Measurements from ENCODE around the gene INPP1.
A peak's percentile ranks its signal among the peaks of the same experiment; 100 is the strongest.

Gene INPP1

DNA sequence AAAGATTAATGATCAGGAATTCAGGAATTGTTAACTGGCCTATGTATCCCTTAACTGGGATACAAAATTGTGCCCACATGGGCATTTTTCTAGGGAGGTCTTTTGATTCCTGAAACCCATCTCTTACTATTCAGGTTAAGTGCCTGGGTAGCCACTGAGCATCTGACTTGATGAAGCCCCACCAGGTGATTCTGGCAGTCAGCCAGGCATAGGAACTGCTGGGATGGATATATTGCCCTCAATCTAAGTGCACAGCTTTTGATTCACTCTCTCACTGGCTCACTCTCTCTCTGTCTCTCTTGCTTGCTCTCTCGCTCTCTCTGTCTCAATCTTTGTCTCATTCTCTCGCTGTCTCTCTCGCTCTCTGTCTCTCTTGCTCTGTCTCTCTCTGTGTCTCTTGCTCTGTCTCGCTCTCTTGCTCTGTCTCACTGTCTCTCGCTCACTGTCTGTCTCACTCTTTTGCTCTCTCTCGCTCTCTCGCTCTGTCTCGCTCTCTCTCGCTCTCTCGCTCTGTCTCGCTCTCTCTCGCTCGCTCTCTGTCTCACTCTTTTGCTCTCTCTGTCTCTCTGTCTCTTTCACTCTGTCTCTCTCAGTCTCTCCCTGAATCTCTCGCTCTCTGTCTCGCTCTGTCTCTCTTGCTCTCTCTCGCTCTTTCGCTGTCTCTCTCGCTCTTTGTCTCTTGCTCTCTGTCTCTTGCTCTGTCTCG lies 22.3 kb downstream of the INPP1 start:
- no peak for DNase-seq

GRCh38 chr2:190366248-190366753 lies 22.9 kb downstream of the INPP1 start:
- DNase-seq: no peak

GRCh38 chr2:190367091-190367490 lies 23.7 kb downstream of the INPP1 start:
- DNase-seq: no peak

DNA sequence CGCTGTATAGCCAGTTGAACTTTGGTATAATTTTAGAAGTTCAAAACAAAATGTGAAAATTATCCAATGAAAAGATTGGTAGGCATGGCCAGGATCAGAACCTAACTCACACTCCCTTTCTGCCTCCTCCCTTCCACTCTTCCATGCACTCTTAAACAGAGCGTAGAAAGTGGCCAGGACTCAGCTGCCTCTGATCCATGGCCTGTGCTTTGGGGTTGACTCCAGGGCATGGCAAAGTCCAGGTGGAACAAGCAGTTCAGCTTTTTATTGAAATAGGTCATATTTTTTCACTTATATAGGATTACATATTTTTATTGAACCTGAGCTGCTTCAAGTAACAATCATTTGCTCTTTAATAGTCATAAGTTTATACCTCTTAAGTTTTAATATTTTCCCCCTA lies 26.2 kb downstream of the INPP1 start:
- DNase-seq: no peak

DNA sequence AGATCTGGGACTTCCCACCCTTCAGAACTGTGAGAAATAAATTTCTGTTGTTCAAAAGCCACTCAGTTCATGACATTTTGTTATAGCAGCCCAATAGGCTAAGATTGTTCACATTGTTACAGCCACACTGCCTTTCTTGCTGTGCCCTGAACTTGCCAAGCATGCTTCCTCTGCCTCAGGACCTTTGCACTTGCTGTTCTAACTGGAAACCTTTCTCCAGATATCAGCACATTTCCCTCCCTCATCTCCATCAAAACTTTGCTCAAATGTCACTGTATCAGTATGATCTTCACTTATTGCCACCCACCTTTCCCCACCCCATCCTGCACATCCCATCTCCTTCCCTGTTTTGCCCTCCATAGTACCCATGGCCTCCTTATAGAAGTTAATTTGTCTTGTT lies 32.7 kb downstream of the INPP1 start:
- no peak for DNase-seq

GRCh38 chr2:190376591-190377245 lies 33.3 kb downstream of the INPP1 start:
- DNase-seq: no peak

GRCh38 chr2:190378880-190379237 lies 35.5 kb downstream of the INPP1 start:
- DNase-seq: no peak

GRCh38 chr2:190379249-190379964 lies 36.0 kb downstream of the INPP1 start:
- no peak for DNase-seq

DNA sequence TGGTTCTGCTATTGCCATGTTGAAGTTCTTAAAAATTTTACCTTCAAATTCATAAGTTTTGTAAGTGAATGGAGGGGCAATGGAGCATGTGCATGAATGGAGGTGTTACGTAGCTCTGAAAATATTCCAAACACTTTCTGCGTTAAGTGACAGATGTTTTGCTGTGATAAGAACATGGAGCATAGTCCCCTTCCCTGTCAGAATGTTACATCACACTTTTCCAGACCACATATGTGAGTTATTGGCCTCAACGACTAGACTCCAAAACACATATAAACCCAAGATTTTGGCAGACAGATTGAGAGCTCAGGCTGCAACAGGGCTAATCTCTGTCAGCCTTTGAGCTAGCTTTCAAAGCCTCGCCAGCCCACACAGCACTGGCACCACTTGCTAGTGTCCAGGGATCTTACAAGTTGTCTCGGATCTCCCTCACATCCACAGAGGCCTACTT lies 37.6 kb downstream of the INPP1 start:
- no peak for DNase-seq

DNA sequence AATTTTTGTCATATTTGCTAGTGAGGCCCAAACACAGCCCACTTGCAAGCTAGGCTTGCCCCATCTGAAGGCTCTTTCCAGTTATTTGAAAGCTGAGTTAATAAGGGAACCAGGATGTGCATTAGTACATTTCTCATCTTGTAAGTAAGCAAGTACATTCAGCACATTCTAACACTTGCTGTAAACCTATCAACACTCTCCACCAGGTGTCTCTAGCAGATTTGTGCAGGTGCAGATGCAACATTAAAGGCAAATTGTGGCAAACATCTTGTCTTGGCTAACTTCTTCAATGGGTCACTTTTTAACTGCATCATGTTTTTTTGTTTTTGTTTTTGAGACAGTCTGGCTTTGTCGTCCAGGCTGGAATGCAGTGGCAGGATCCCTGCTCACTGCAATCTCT lies 39.5 kb downstream of the INPP1 start:
- no peak for DNase-seq

DNA sequence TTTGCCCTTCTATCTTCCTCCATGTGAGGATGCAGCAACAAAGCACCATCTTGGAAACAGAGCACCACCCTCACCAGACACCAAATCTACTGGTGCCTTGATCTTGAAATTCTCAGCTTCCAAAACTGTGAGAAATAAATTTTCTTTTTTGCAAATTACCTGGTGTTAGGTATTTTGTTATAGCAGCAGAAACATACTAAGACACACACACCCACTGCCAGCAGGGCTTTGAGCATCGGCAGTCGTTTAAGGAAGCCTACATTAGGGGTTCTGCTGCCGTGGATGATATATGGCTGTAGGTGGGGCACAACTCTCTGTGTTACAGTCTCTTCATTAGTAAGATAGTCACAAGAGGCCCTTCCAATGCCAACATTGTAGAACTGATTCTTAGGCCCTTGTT lies 44.0 kb downstream of the INPP1 start:
- no peak for DNase-seq

DNA sequence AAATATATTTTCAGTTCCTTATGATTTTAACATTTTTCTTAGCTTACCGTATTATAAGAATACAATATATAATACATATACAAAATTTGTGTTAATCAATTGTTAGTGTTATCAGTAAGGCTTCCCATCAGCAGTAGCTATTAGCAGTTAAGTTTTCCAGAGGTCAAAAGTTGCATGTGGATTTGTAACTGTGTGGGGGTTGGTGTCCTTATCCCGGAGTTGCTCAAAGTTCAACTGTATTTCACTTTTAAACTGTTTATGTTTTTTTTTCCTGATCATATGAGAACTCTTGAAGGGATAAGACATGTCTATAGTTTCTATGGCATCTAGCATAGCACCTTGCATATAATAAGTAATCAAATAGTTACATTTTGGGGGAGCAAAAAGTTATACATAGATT lies 52.9 kb downstream of the INPP1 start:
- no peak for DNase-seq

DNA sequence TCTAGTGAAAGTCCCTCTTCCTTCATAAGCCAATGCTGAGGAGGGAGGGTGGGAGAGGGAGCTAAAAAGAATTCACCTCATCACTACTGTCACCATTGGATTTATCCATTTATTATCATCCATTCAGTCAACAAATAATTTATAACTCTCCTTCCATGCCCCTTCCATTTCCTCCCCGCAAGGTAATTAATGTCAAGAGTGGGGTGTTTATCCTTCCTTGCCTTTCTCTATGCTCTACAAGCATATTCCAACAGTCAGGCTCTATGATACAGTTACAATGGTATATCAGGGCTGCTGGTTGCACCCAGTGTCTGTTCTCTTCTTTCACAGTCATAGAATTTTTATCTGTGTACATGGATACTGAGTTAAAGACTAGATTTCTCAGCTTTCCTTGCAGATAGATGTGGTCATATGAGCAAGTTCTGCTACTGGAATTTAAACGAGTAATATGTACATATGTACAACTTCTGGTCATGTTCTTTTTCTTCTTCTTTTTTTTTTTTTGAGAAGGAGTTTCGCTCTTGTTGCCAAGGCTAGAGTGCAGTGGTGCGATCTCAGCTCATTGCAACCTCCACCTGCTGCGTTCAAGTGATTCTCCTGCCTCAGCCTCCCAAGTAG lies 59.7 kb downstream of the INPP1 start:
- no peak for DNase-seq

DNA sequence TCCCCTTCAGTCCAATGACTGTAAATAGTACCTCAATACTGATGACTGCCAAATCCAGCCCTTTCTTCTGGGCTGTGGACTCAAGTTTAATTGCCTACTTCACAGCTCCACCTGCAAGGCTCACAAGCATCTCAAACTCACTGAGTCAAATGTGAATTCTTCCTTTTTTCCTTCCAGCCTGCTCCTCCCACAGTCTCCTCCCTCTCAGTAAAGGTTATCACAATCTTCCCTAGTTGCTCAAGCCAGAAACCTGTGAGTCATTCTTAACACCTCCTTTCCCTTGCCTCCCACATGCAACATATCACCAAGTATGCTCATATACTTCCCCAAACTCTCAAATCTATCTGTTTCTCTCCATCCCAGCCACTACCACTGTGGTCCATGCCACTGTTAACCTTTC lies 61.1 kb downstream of the INPP1 start:
- DNase-seq: no peak

DNA sequence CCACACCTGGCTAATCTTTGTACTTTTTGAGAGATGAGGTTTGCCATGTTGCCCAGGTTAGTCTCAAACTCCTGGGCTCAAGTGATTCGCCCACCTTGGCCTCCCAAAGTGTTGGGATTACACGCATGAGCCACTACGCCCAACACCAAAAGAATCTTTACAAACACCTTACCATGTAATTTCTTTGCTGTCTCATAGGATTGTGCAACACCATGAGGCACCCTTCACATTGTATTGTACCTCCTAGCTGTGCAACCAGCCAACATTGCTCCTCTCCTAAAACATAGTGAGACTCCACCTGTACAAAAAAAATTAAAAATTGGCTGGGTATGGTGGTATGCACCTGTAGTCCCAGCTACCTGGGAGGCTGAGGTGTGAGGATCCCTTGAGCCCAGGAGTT lies 61.7 kb downstream of the INPP1 start:
- DNase-seq: no peak

GRCh38 chr2:190405995-190406394 lies 62.6 kb downstream of the INPP1 start:
- DNase-seq: no peak

DNA sequence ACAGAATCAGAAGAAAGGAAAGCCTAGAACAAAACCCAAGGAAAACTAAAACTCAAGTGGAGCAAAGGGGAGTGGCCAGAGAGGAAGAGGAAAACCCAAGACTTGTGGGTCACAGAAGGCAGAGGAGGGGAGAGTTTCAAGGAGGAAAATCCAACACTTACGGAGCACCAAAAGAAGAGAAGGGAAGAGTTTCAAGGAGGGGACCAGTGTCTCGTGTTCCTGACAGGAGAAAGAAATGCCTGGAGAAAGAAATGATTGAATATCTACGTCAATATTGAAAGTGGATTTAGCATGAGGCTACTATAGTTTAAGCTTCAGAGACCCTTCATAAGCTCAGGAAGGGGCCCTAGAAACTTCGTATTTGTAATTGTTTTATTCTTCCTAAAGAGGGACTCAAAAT lies 63.4 kb downstream of the INPP1 start:
- DNase-seq: no peak

GRCh38 chr2:190407246-190407661 lies 63.9 kb downstream of the INPP1 start:
- DNase-seq: peak; percentile 3

DNA sequence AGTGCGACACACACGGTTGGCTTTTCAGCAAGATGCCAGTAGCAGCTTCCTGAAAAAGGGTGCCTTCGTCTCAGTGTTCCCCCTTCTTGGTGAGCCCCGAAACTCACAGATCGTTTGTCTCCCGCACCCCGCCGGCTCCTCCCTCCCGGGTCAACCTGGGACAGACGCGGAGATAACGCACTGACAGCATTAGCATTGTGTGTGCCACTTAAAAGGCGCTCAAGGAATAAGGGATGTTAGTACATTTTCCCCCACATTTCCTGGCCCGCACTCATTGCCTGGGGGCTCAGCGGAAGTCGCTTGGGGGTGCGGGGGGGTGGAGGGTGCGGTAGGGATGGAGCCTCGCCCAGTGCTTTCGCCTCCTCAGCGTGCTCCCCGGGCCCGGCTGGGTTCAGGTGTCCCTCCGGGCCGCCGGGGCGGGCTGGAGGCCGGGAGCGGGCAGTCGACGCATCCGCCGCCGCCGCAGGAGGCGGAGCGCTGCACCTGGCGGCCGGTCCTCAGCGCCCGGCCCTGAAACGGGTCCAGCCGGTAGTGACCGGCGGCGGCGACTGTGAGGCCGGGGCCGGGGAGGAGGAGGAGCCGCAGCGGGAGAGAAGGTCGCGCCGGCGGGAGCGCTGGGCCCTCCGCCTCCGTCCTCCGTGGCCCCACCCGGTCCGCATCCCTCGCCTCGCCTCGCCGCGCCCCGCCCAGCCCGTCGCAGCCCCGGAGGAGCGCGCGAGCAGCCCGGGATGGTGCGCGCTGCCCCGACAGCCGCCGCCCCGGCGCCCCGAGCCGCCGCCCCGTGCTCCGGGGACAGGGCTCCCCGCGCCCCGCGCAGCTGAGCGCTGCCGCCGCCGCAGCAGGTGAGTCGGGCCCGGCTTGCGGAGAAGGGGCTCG lies 64.5 kb downstream of the INPP1 start, which contains the start of gene MFSD6:
TSS of gene MFSD6 (plus strand) at position 694 of the 876 bp plus-strand sequence. CDS start 27,675 bp downstream, outside the sequence.
- peak; percentile 38 to 48 for DNase-seq

DNA sequence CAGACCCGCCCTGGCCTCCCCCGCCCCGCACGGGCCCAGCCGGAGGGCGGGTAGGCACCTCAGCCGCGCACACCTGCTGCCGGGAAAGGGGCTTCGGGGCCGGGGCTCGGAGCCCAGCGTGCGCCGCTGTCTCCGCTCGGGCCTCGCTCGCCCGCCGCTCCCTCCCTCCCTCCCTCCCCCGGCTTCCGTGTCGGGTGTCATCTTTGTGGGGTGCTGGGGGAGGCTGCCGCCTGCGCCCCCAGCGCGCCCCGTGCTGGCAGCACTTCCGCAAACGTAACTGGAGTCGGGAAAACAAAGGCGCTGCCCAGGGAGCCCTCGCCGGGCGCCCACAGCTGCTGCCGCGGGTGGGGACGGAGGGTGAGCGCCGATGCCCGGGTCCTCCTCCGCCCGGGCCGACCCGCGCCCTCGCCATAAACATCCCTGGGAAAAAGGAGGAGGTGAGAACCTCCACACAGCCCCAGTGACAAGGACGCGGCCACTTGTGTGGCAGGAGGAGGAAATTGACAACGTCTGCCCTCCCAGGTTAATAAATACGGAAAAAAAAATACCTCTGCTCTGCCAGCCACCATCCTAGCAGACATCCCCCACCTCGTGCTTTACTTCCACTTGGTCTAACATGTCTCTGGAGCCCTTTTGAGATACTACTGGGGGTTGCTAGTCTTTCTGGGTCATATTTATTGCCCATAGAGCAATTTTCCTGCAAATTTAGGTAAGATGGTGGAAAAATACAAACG lies 65.3 kb downstream of the INPP1 start:
- DNase-seq: peak; percentile 72 to 77

DNA sequence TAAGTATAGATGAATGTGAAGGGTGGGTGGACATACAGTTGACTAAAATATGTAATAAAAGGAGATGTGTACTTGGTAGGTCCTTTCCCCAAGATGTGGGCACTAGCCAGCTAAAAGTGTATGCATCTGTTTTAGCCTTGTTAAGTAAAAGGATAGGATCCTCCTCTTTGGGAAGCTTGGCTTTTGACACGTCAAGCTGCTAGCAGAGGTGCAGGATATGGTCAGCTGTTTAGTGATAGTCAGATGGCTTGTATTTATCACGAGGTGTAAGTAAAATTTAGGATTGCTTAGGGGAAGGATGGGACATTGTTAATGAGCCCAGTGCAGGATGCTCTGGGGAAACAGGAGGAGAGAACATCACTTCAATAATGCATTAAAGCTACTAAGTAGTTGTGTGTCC lies 66.2 kb downstream of the INPP1 start:
- DNase-seq: no peak

- no peak for DNase-seq
Measured at GRCh38 chr2:190410166-190410565, 66.8 kb downstream of the INPP1 start.

Data from activated CD4-positive, alpha-beta T cell treated with anti-CD3 and anti-CD28 coated beads, Interleukin-2, amount 50 U/mL, for 4 hours (primary cell).